HG03439 (cell line): ENCODE results near the gene SLC15A2.
"Not testable (repeated sequence)": the region's sequence is repeated elsewhere in the genome, so short reads cannot be mapped to it uniquely, and the experiment has no call there.

Experiments used
- ATAC-seq: cut with Tn5 transposase; IDR thresholded peaks from one replicate; pipeline ENCODE4 v1.9.1; 2021; ENCODE audit warnings: mild to moderate bottlenecking, moderate library complexity; ENCODE audit not compliant: unreplicated experiment

Gene SLC15A2

GRCh38 chr3:121924734-121925133, 30.5 kb downstream of the SLC15A2 start:
- no peak for ATAC-seq

- no peak for ATAC-seq
Observed at GRCh38 chr3:121926380-121926779, 32.2 kb downstream of the SLC15A2 start.

GRCh38 chr3:121938141-121938855, 44.1 kb downstream of the SLC15A2 start:
- not testable (repeated sequence) for ATAC-seq

GRCh38 chr3:121941592-121941991, 47.4 kb downstream of the SLC15A2 start:
- no peak for ATAC-seq

GRCh38 chr3:121942116-121942786, 48.0 kb downstream of the SLC15A2 start:
- ATAC-seq = no peak

- ATAC-seq = no peak
Observed at GRCh38 chr3:121943431-121943830, 49.2 kb downstream of the SLC15A2 start.

GRCh38 chr3:121948641-121949040, 54.4 kb downstream of the SLC15A2 start:
- ATAC-seq = no peak

GRCh38 chr3:121951291-121951919, 57.2 kb downstream of the SLC15A2 start:
- ATAC-seq = no peak

GRCh38 chr3:121956363-121956762, 62.2 kb downstream of the SLC15A2 start:
- no peak for ATAC-seq

GRCh38 chr3:121957674-121958415, 63.6 kb downstream of the SLC15A2 start:
- ATAC-seq = no peak

GRCh38 chr3:121958801-121959200, 64.6 kb downstream of the SLC15A2 start:
- no peak for ATAC-seq

GRCh38 chr3:121961283-121961682, 67.1 kb downstream of the SLC15A2 start:
- ATAC-seq = no peak

- no peak for ATAC-seq
Observed at GRCh38 chr3:121962443-121962842, 68.2 kb downstream of the SLC15A2 start.

- ATAC-seq = no peak
Observed at GRCh38 chr3:121963608-121964007, 69.4 kb downstream of the SLC15A2 start.

GRCh38 chr3:121969631-121970030, 75.4 kb downstream of the SLC15A2 start:
- ATAC-seq = no peak

- no peak for ATAC-seq
Observed at GRCh38 chr3:121970047-121970446, 75.8 kb downstream of the SLC15A2 start.

- no peak for ATAC-seq
Observed at GRCh38 chr3:121974601-121975111, 80.5 kb downstream of the SLC15A2 start.

- no peak for ATAC-seq
Observed at GRCh38 chr3:121975702-121976302, 81.6 kb downstream of the SLC15A2 start.

- ATAC-seq = no peak
Observed at GRCh38 chr3:121976727-121977126, 82.5 kb downstream of the SLC15A2 start.

GRCh38 chr3:121979246-121979645, 85.0 kb downstream of the SLC15A2 start:
- ATAC-seq = no peak
